Activated T-cell treated with anti-CD3 and anti-CD28 coated beads, Interleukin-2, amount 50 U/mL, for 24 hours (primary cell): ENCODE data around the gene LAMB1.

Experiments
- DNase-seq: peaks from one replicate; pipeline ENCODE4 v3.0.0-alpha.2; 2020
- H3K27ac Mint-ChIP-seq: 2 replicates; pipeline ENCODE4 v1.8.0; 2020; ENCODE audit warnings: mild to moderate bottlenecking, mixed read lengths
- H3K27me3 Mint-ChIP-seq: 2 replicates; pipeline ENCODE4 v1.8.0; 2020; ENCODE audit warnings: mixed read lengths
- H3K36me3 Mint-ChIP-seq: 2 replicates; pipeline ENCODE4 v1.8.0; 2020; ENCODE audit warnings: low read depth, mixed read lengths
- H3K4me1 Mint-ChIP-seq: 2 replicates; pipeline ENCODE4 v1.8.0; 2020; ENCODE audit warnings: low read depth, mixed read lengths
- H3K4me3 Mint-ChIP-seq: 2 replicates; pipeline ENCODE4 v1.8.0; 2020; ENCODE audit warnings: mild to moderate bottlenecking, moderate library complexity, mixed read lengths
- H3K9me3 Mint-ChIP-seq: 2 replicates; pipeline ENCODE4 v1.8.0; 2020; ENCODE audit warnings: mixed read lengths

Gene LAMB1

GRCh38 chr7:108010377-108010776, 7.4 kb upstream of the LAMB1 start:
- Mint-ChIP-seq H3K36me3 (no peaks in the 10 kb centered on the region), H3K27me3 (peaks cover 37% of the 10 kb centered on the region), H3K27ac (no peak overlapping the region), H3K9me3 (no peaks in the 10 kb centered on the region), H3K4me1 (no peaks in the 10 kb centered on the region), H3K4me3 (no peak overlapping the region)
- no peak for DNase-seq

GRCh38 chr7:108009873-108010272, 6.9 kb upstream of the LAMB1 start:
- no peak for DNase-seq
- Mint-ChIP-seq H3K4me3 (no peak overlapping the region), H3K4me1 (no peaks in the 10 kb centered on the region), H3K27me3 (peaks cover 42% of the 10 kb centered on the region), H3K9me3 (no peaks in the 10 kb centered on the region), H3K36me3 (no peaks in the 10 kb centered on the region), H3K27ac (no peak overlapping the region)

GRCh38 chr7:108008827-108009226, 5.9 kb upstream of the LAMB1 start:
- no peak overlapping the region for H3K4me3 Mint-ChIP-seq
- H3K9me3 Mint-ChIP-seq: no peaks in the 10 kb centered on the region
- H3K27ac Mint-ChIP-seq: no peak overlapping the region
- peaks cover 5% of the 10 kb centered on the region for H3K4me1 Mint-ChIP-seq
- DNase-seq: no peak
- H3K27me3 Mint-ChIP-seq: peaks cover 52% of the 10 kb centered on the region
- H3K36me3 Mint-ChIP-seq: no peaks in the 10 kb centered on the region

GRCh38 chr7:108008240-108008639, 5.3 kb upstream of the LAMB1 start:
- H3K9me3 Mint-ChIP-seq: no peaks in the 10 kb centered on the region
- no peak overlapping the region for H3K27ac Mint-ChIP-seq
- H3K36me3 Mint-ChIP-seq: no peaks in the 10 kb centered on the region
- no peak overlapping the region for H3K4me3 Mint-ChIP-seq
- no peak for DNase-seq
- H3K4me1 Mint-ChIP-seq: peaks cover 9% of the 10 kb centered on the region
- peaks cover 57% of the 10 kb centered on the region for H3K27me3 Mint-ChIP-seq

GRCh38 chr7:108007762-108008161, 4.8 kb upstream of the LAMB1 start:
- H3K27me3 Mint-ChIP-seq: peaks cover 56% of the 10 kb centered on the region
- no peaks in the 10 kb centered on the region for H3K36me3 Mint-ChIP-seq
- no peaks in the 10 kb centered on the region for H3K9me3 Mint-ChIP-seq
- no peak for DNase-seq
- peaks cover 11% of the 10 kb centered on the region for H3K4me1 Mint-ChIP-seq
- no peak overlapping the region for H3K27ac Mint-ChIP-seq
- no peak overlapping the region for H3K4me3 Mint-ChIP-seq

GRCh38 chr7:108007261-108007660, 4.3 kb upstream of the LAMB1 start:
- H3K27me3 Mint-ChIP-seq: peaks cover 55% of the 10 kb centered on the region
- H3K4me3 Mint-ChIP-seq: no peak overlapping the region
- no peak for DNase-seq
- no peak overlapping the region for H3K27ac Mint-ChIP-seq
- peaks cover 13% of the 10 kb centered on the region for H3K4me1 Mint-ChIP-seq
- no peaks in the 10 kb centered on the region for H3K9me3 Mint-ChIP-seq
- H3K36me3 Mint-ChIP-seq: no peaks in the 10 kb centered on the region

- H3K27me3 Mint-ChIP-seq: peaks cover 68% of the 10 kb centered on the region
- no peaks in the 10 kb centered on the region for H3K36me3 Mint-ChIP-seq
- peak overlapping the region; percentile 56 for H3K4me3 Mint-ChIP-seq
- no peak overlapping the region for H3K27ac Mint-ChIP-seq
- H3K4me1 Mint-ChIP-seq: peaks cover 22% of the 10 kb centered on the region
- H3K9me3 Mint-ChIP-seq: no peaks in the 10 kb centered on the region
- DNase-seq: no peak
Measured at GRCh38 chr7:108004220-108005142, 1.5 kb upstream of the LAMB1 start.

GRCh38 chr7:108003599-108003935, 606 bp upstream of the LAMB1 start:
- no peaks in the 10 kb centered on the region for H3K9me3 Mint-ChIP-seq
- H3K27me3 Mint-ChIP-seq: peaks cover 71% of the 10 kb centered on the region
- no peak overlapping the region for H3K27ac Mint-ChIP-seq
- no peaks in the 10 kb centered on the region for H3K36me3 Mint-ChIP-seq
- no peak for DNase-seq
- peak overlapping the region; percentile 56 for H3K4me3 Mint-ChIP-seq
- H3K4me1 Mint-ChIP-seq: peaks cover 22% of the 10 kb centered on the region

- peak; percentile 33 for DNase-seq
- peaks cover 22% of the 10 kb centered on the region for H3K4me1 Mint-ChIP-seq
- no peak overlapping the region for H3K27ac Mint-ChIP-seq
- H3K4me3 Mint-ChIP-seq: peak overlapping the region; percentile 74
- no peaks in the 10 kb centered on the region for H3K36me3 Mint-ChIP-seq
- peaks cover 75% of the 10 kb centered on the region for H3K27me3 Mint-ChIP-seq
- no peaks in the 10 kb centered on the region for H3K9me3 Mint-ChIP-seq
Measured at GRCh38 chr7:108001764-108002725, 916 bp downstream of the LAMB1 start.

GRCh38 chr7:108000875-108001763, 1.8 kb downstream of the LAMB1 start:
- peaks cover 75% of the 10 kb centered on the region for H3K27me3 Mint-ChIP-seq
- peak overlapping the region; percentile 74 for H3K4me3 Mint-ChIP-seq
- DNase-seq: peak; percentile 35
- H3K9me3 Mint-ChIP-seq: no peaks in the 10 kb centered on the region
- H3K4me1 Mint-ChIP-seq: peaks cover 22% of the 10 kb centered on the region
- H3K27ac Mint-ChIP-seq: no peak overlapping the region
- H3K36me3 Mint-ChIP-seq: no peaks in the 10 kb centered on the region

GRCh38 chr7:107999779-108000560, 3.0 kb downstream of the LAMB1 start:
- Mint-ChIP-seq H3K9me3 (no peaks in the 10 kb centered on the region), H3K36me3 (no peaks in the 10 kb centered on the region), H3K27me3 (peaks cover 75% of the 10 kb centered on the region), H3K4me3 (no peak overlapping the region), H3K27ac (no peak overlapping the region), H3K4me1 (peaks cover 22% of the 10 kb centered on the region)
- DNase-seq: no peak

GRCh38 chr7:107998660-107999480, 4.1 kb downstream of the LAMB1 start:
- Mint-ChIP-seq H3K4me3 (no peak overlapping the region), H3K4me1 (peaks cover 17% of the 10 kb centered on the region), H3K27me3 (peaks cover 74% of the 10 kb centered on the region), H3K27ac (no peak overlapping the region), H3K36me3 (no peaks in the 10 kb centered on the region), H3K9me3 (no peaks in the 10 kb centered on the region)
- DNase-seq: no peak

GRCh38 chr7:107998150-107998549, 4.8 kb downstream of the LAMB1 start:
- no peaks in the 10 kb centered on the region for H3K36me3 Mint-ChIP-seq
- no peaks in the 10 kb centered on the region for H3K9me3 Mint-ChIP-seq
- H3K4me1 Mint-ChIP-seq: peaks cover 13% of the 10 kb centered on the region
- H3K27ac Mint-ChIP-seq: no peak overlapping the region
- DNase-seq: no peak
- peaks cover 75% of the 10 kb centered on the region for H3K27me3 Mint-ChIP-seq
- no peak overlapping the region for H3K4me3 Mint-ChIP-seq
